GM19023 (cell line): Measurements from ENCODE around the gene ZNF221.

ENCODE experiments used
- ATAC-seq: cut with Tn5 transposase; IDR thresholded peaks from one replicate; pipeline ENCODE4 v1.9.1; 2021; ENCODE audit warnings: mild to moderate bottlenecking, moderate library complexity; ENCODE audit not compliant: unreplicated experiment

Gene ZNF221

DNA sequence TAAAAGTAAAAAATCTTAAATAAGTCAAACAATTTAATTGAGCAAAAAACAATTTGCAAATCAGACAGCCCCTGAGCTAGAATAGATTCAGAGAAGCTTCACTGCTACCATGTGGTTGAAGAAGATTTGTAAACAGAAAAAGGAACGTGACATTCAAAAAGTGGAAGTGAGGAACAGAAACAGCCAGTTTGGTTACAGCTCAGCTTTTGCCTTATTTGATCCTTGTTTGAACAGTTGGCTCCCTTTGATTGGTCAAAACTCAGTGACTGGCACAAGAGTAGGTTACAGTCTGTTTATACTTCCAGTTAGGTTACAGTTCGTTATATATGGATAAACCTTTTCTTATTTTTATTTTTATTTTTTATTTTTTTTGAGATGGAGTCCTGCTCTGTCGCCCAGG, 5.8 kb downstream of the ZNF221 start:
- ATAC-seq: no peak

DNA sequence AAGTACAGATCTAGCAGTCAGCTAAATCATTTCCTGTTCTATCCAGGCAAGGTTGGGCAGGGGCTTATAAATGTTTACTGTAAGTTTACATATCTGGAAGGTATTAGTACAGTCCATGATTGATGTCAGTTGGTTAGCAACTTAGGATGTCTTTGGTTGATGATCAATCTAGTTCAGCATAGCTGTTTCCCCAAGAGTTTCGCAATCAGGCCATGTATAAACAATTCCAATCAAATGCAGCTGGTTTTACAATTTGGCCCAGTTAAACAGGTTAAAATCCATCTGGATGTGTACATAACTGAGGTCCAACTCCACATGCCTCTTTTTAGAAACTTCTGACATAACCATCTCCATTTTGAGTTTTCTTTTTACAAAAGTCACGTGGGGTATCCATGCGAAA, 6.9 kb downstream of the ZNF221 start:
- ATAC-seq: no peak

DNA sequence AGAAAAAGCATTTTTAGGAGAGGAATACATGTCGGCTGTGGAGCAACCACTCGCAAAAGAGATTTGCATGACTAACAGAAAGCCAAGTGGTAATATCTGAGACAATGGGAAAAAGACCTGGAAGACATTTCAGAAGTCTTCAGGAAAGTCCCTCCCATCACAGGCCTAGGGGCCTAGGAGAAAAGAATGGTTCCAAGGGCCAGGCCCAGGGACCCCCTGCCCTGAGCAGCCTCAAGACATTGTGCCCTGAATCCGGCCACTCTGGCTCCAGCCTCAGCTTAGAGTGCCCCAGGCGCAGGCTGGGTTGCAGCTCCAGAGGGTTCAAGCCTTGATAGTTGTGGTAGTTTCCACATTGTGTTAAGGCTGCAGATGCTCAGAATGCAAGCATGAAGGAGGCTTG, 9.4 kb downstream of the ZNF221 start:
- no peak for ATAC-seq

DNA sequence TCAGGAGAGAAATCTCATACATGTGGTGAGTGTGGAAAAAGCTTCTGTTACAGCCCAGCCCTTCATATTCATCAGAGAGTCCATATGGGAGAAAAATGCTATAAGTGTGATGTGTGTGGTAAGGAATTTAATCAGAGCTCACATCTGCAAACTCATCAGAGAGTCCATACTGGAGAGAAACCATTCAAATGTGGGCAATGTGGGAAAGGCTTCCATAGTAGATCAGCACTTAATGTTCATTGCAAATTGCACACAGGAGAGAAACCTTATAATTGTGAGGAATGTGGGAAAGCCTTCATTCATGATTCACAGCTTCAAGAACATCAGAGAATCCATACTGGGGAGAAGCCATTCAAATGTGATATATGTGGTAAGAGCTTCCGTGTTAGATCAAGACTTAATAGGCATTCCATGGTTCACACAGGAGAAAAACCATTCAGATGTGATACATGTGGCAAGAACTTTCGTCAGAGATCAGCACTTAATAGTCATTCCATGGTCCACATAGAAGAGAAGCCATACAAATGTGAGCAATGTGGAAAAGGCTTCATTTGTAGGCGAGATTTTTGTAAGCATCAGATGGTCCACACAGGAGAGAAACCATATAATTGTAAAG, 15.2 kb downstream of the ZNF221 start:
- no peak for ATAC-seq

DNA sequence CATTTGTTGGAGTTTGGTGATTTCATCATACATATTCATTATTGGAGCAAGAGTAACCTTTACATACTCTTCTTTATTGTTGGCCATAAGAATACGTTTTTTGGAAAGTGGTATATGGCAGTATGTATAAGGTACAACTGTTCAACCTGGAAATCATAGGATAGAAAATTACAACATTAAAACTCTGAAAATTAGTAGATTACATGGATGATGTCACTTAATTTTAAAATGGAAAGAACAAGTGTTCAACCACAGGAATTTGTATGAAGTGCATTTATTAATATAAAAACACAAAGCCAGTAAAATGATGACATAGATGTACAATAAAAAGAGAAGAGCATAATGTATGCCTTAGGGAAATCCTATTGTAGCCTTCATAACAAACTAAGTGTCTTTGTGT, 25.7 kb downstream of the ZNF221 start:
- ATAC-seq: no peak

DNA sequence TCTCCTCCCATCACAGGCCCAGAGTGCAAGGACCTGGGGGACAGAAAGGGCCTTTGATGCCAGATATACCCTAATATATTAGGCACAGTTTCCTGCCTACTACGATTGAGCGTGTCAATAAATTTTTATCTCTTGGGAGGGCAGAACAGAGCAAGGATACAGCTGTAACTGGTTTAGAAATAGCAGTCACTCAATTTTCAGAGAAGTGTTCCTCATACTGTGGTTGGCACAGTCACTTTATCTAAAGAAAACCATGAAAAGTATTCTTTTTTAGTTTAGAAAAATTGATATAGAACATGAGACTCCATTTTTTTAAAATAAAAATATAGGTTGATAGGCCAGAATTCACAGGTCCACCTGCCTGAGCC, 32.5 kb downstream of the ZNF221 start:
- ATAC-seq: no peak

DNA sequence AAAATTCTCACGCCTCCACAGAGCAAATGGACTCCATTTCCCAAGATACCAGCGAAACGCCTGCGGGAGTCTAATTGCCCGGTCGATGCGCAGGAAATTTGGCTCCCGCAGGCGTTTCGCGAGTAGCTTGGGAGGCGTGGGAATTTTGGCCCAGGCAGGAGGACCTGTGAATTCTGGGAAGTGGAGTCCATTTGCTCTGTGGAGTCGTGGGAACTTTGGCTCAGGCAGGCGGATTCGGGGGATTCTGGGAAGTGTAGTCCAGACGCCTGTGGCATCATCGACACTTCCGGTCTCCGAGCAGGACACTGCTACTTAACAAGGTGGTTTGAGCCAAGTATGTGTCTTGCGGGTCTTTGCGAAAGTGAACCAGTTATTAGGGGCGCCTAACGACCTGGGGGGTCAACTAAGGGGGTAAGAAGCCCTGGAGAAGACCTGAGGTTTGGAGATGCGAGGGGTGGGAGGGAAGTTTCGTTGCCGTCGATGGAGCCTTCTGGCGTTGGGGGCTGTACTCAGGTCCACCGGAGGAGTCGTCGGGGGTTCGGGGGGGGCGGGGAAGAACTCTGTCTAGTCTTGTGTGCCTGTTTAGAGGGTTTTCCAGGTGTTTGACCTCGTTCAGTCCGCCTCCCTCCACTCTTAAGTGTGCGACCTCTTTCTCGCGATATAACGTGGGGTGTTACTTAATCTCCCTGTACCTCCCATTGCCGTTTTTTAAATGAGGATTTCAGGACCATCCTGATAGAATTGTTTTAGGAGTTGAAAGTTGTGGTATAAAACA, 33.1 kb downstream of the ZNF221 start, which contains the start of gene ZNF155:
ZNF155 (plus strand) TSS at position 277 of the 775 bp plus-strand sequence. CDS start 4,356 bp downstream, outside the sequence.
- ATAC-seq: peak; percentile 86

DNA sequence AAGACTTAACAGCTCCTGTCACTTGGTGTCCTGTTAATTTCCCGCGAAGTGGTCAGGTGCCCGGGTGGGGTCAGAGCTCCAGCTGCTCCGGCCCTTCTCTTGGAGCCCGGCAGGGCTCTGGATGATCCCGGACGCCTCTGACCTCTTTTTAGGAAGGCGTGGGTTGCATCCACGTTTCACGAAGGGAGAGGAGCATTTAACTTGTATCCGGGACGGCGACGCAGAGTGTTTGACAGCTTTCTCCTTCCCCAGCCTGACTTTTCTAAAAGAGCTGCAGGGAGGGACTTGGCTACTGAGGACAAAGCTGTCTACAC, 33.6 kb downstream of the ZNF221 start:
- ATAC-seq: no peak

DNA sequence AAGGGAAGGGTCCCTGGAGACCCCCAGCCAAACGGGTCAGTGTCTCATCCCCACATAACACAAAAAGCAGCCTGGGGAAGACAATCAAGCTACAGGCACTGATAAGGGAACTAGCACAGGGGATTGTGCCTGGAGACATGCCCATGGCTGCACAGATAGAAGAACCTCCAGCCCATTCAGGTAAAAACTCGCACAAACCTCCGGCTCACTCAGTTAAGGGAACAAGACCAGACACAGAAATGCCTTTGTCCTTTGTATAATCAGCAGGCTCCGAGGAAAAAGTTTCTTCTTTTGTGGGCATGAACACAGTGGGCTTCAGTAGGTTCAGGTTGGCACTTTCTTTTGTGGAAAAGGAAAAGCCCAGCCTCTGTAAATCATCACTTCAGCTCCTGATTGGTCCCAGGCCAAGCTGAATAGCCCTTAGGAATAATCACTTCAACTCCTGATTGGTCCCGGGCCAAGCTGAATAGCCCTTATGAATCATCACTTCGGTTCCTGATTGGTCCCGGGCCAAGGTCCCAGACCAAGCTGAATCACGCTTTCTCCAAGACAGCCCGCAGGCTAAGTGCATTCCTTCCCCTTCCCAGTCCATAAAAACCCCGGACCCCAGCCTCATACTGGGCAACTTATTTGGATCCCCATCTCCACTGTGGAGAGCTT, 46.7 kb downstream of the ZNF221 start:
- no peak for ATAC-seq

DNA sequence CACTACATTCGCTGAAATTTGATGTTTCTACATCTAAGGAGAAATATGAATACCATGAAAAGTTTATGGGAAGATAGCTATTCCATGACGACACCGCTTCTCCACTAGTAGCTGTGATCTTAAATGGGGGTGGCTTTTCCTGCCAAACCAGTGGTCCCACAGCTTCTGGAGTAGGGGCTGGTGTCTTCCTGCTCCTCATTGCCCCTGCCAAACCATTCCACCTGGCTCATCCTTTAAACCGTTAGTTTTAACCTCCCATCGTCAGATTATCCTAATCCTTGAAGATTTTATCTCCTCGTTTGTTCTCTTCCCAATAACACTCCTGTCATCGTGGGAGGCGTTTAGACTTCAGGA, 51.2 kb downstream of the ZNF221 start:
- no peak for ATAC-seq

DNA sequence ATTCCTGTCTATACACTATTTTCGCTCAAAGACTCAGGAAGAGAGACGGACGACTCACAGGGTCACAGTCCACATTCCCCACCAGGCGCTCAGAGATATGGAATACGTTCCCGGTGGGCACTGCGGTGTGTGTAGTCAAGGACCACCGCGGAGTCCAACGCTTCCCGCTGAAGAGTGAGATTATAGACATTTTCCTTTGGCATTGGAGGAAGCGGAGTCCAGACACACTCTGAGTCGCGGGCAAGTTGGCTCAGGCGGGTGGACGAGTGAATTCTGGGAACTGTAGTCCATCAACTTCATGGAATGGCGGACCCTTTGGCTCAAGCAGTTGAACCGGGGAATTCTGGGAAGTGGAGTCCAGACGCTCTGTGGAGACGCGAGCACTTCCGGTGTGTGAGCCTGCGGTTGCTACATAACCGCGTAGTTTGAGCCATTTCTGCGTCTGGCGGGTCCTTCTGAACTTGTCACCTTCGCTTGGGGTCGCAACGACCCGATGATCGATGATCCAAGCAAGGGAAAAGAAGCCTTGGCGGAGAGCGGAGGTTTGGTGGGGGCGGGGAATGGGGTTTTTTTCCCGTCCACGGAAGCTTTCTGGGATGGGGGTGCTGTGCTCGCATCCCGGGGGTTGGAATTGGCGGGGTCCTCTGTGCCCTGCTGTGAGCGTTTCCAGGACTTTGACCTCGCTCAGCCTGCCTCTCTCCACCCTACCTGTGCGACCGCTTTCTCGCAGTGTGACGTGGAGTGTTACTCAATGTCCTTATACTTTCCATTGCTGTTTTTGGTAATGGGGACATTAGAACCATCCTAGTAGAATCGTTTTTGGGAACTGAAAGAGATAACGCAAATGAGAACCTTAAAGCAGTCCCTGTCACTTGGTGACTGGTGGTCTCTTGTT, 51.8 kb downstream of the ZNF221 start, which contains the start of gene ZNF230:
ZNF230 (plus strand) TSS at position 392 of the 895 bp plus-strand sequence. CDS start 4,122 bp downstream, outside the sequence.
- peak; percentile 94 for ATAC-seq

DNA sequence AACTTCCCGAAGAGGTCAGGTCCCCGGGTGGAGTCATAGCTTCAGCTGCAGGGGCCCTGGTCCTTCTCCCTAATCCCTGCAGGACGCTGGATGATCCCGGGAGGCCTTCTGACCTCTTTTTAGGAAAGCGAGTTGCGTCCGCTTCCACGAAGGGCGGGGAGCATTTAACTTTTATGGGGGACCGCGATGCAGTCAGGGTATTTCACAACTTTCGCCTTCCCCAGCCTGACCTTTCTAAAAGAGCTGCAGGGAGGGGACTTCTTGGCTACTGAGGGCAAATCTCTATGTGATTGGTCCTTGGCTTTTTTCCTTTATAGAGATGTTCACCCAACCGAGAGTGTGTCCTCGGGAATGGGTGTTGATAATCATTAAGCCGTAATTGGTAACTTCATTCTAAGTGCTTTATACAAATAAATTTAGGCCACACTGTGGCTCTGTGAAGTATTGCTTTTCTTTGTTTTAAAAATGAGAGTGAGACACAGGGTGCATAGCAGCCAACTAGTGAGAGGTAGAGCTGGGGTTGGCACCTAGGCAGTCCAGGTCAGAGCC, 52.5 kb downstream of the ZNF221 start:
- ATAC-seq: peak; percentile 19

DNA sequence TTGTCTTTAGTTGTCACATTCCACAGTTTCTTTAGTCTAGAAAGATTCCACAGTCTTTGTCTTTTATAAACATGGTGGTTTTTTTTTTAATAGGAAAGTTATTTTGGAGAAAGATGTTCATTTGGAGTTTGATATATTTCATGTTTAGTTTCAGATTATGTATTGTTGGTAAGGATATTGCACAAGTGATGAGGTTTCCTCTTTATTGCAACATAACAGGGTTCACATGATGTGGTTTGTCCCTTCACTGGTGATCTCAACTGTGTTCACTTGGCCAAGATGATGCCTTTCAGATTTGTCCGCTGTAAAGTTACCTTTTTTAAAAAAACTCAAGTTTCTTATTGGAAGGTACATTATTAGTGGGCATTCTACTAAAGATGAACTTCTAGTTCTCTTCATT, 54.9 kb downstream of the ZNF221 start:
- ATAC-seq: no peak

DNA sequence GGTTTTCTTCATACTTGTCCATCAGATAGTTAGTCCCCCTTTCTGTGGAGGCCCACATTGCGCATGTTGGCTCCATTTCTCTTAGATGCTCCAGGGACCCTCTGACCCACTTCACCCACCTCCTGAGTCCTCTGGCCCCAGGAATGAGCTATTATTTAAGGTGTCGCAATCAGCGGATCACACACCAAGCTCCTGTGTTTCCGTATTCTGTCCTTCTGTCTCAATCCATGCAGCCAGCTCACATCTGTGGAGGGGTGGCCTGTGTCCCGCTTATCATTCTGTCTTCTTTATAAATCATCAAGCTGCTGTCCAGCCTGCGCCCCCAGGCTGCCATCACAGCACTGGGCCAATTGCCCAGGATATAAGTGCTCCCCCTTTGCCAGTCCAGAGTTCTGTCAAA, 56.4 kb downstream of the ZNF221 start:
- no peak for ATAC-seq

DNA sequence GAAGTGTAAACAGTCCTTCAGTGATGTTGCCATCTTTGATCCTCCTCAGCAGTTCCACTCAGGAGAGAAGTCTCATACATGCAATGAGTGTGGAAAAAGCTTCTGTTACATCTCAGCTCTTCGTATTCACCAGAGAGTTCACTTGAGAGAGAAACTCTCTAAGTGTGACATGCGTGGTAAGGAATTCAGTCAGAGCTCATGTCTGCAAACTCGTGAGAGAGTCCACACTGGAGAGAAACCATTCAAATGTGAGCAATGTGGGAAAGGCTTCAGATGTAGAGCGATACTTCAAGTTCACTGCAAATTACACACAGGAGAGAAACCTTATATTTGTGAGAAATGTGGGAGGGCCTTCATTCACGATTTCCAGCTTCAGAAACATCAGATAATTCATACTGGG, 59.4 kb downstream of the ZNF221 start:
- no peak for ATAC-seq
